Suprapubic skin (tissue), 3 donors: ENCODE data around the gene DROSHA.

Source experiments
- CTCF ChIP-seq, 2 donors: fragments of 200-600 bp in 1 of 2; fragments of 450-650 bp in 1 of 2; sonication (generic) in 1 of 2; IDR thresholded peaks; one replicate each; pipeline ENCODE4 v1.5.1; 2016 to 2019; ENCODE audit warnings: antibody characterized with exemption in 2 of 2, mild to moderate bottlenecking in 1 of 2, moderate library complexity in 1 of 2
- EP300 ChIP-seq: sonication (generic); formaldehyde crosslinking; IDR thresholded peaks from one replicate; pipeline ENCODE4 v1.6.1; 2017; ENCODE audit warnings: antibody characterized with exemption

- TF ChIP-seq EP300 = no peak
- no peak for TF ChIP-seq CTCF (IDR thresholded peaks at IDR 0.05)
Measured at GRCh38 chr5:31486441-31486840, 45.5 kb downstream of the DROSHA start.
